ENCODE data around the gene CARD14. TPM values are rescaled to one million over a fixed set of nuclear protein-coding genes. Genes with fewer than 3 reads are reported as not detected.

The CARD14 gene
- total RNA-seq, 1 experiment from 2014 or later = 0.24 TPM

GRCh38 chr17:80202197-80202596 lies 32.4 kb downstream of the CARD14 start:
- peaks cover 2% of the 10 kb centered on the region for H3K23me2 ChIP-seq (ENCODE audit: insufficient read length, low read depth, low read length, poor library complexity, severe bottlenecking)
- Mint-ChIP-seq H3K36me3 (ENCODE audit: insufficient read depth in 1 of 3, low read depth in 3 of 3) (peaks cover 0 to 8% (median 3%) of the 10 kb centered on the region in 3 experiments; a peak in 5 of 7 replicates), H3K4me1 (peaks cover 10 to 17% of the 10 kb centered on the region in 2 experiments), H3K4me3 (no peak overlapping the region), H3K27me3 (ENCODE audit: low read depth) (peaks cover 2% of the 10 kb centered on the region; the same call in 1 of the 2 replicates), H3K9me3 (0 out of 5 replicates have a peak, but pooled peaks cover 0 to 2% of the 10 kb centered on the region in 2 experiments), H3K27ac (no peak overlapping the region)
- no peak overlapping the region for H3K23ac ChIP-seq (ENCODE audit: insufficient read length, low read depth, low read length)
- WGBS (ENCODE audit: extremely low coverage, insufficient read length, low lambda C conversion rate) = no CpG with 5 or more reads among the region's 17 CpGs
- H3K4me1 ChIP-seq (ENCODE audit: insufficient read depth, low read length) = peaks cover 4% of the 10 kb centered on the region; the same call in 1 of the 2 replicates
- TF ChIP-seq CTCF (conservative IDR thresholded peaks at IDR 0.05) = no peak
- H4K8ac ChIP-seq (replicated peaks; ENCODE audit: insufficient read length, low read depth, low read length) = no peak overlapping the region
- no peak overlapping the region for H2BK20ac ChIP-seq (ENCODE audit: low read depth, low read length, poor library complexity, severe bottlenecking)
- no peak overlapping the region for H4K5ac ChIP-seq (ENCODE audit: insufficient read length, low read depth, low read length)
- H3K79me1 ChIP-seq (ENCODE audit: insufficient read depth, low read depth, low read length, poor library complexity, severe bottlenecking) = no peaks in the 10 kb centered on the region
- no peak overlapping the region for H3T11ph ChIP-seq (ENCODE audit: low read length)
- no peak overlapping the region for H4K91ac ChIP-seq (ENCODE audit: insufficient read length, low read depth, low read length)
- H2BK5ac ChIP-seq (ENCODE audit: insufficient read length, low read length) = no peak overlapping the region
- no peak overlapping the region for H3K14ac ChIP-seq (ENCODE audit: insufficient read depth, low read length)
- no peak overlapping the region for H2AK5ac ChIP-seq (ENCODE audit: insufficient read length, low read length)
- H3K9me3 ChIP-seq (ENCODE audit: control insufficient read depth, low read depth, low read length) = no peaks in the 10 kb centered on the region
- no peak overlapping the region for H3K27ac ChIP-seq (ENCODE audit: insufficient read length, low read depth, low read length)
- H4K20me1 ChIP-seq (ENCODE audit: control insufficient read depth, insufficient read depth, insufficient read length) = no peaks in the 10 kb centered on the region
- no peak overlapping the region for H3K4ac ChIP-seq (ENCODE audit: low read depth, low read length)
- no peak overlapping the region for H2BK15ac ChIP-seq (ENCODE audit: low read depth, low read length)
- no peaks in the 10 kb centered on the region for H3K27me3 ChIP-seq (ENCODE audit: insufficient read depth, low read length)
- H3K56ac ChIP-seq (ENCODE audit: insufficient read length, low read depth, low read length) = no peak overlapping the region
- no peak overlapping the region for H3K9ac ChIP-seq (ENCODE audit: extremely low read depth, insufficient read length, low read length)
- no peak overlapping the region for H3K18ac ChIP-seq (ENCODE audit: insufficient read length, low read depth, low read length)
- H3K4me2 ChIP-seq (ENCODE audit: insufficient read depth, insufficient read length, low read length) = no peak overlapping the region
- H3K79me2 ChIP-seq (ENCODE audit: insufficient read depth, low read length) = no peaks in the 10 kb centered on the region
- DNase-seq = no peak
- no peak overlapping the region for H2AFZ ChIP-seq (ENCODE audit: low read length)
- no peak overlapping the region for H2BK120ac ChIP-seq (ENCODE audit: low read depth, low read length, poor library complexity, severe bottlenecking)
- no peak overlapping the region for H2BK12ac ChIP-seq (ENCODE audit: insufficient read length, low read depth, low read length)
